ENCODE data around the gene CACNB4. TPM values are rescaled to one million over a fixed set of nuclear protein-coding genes. Genes with fewer than 3 reads are reported as not detected.

The CACNB4 gene
- polyA plus RNA-seq, 2 of the 4 experiments (the other 2 are of a cell fraction) = 0.25 to 0.53 TPM

- ChIA-PET CTCF (no interaction called here), POLR2A (no interaction called here)
- ATAC-seq = no peak
Measured at GRCh38 chr2:152132306-152132705, 33.5 kb upstream of the CACNB4 start.

GRCh38 chr2:152127628-152128027 is 28.8 kb upstream of the CACNB4 start:
- FAIRE-seq (no peak), DNase-seq (ENCODE audit: low read depth in 1 of 2, low spot score in 1 of 2) (no peak), ATAC-seq (no peak)
- Histone ChIP-seq H3K4me2 (no peak overlapping the region), H3K9me3 (no peaks in the 10 kb centered on the region), H3K4me1 (peaks cover 7% of the 10 kb centered on the region; the same call in 2 of the 3 replicates), H3K27ac (no peak overlapping the region), H3K4me3 (no peak overlapping the region)
- CTCF ChIA-PET = no interaction called here
- no peak for TF ChIP-seq HOXA7 (CRISPR knock-in tag; IDR thresholded peaks at IDR 0.05)
- TF ChIP-seq GATA3 (IDR thresholded peaks at IDR 0.05; ENCODE audit: borderline replicate concordance) = no peak
- TF ChIP-seq RAD21 (conservative IDR thresholded peaks at IDR 0.05 in 1 of 2, IDR thresholded peaks at IDR 0.05 in 1 of 2) = no peak
- TF ChIP-seq ATOH8 (CRISPR knock-in tag; IDR thresholded peaks at IDR 0.05; ENCODE audit: low read depth) = no peak
- TF ChIP-seq FOSB (CRISPR knock-in tag; IDR thresholded peaks at IDR 0.05) = no peak
- no peak for TF ChIP-seq TP53 (CRISPR knock-in tag; IDR thresholded peaks at IDR 0.05)
- POLR2A ChIA-PET = no interaction called here

More at GRCh38 chr2:152132306-152132705, 33.5 kb upstream of the CACNB4 start:
- DNase-seq (ENCODE audit: low read depth in 1 of 2, low spot score in 1 of 2) (no peak), FAIRE-seq (no peak)
- no peak overlapping the region for H3K27ac ChIP-seq
- H3K9me3 ChIP-seq = no peaks in the 10 kb centered on the region
- peaks cover 33% of the 10 kb centered on the region for H3K4me1 ChIP-seq
- TF ChIP-seq RAD21 (conservative IDR thresholded peaks at IDR 0.05 in 1 of 2, IDR thresholded peaks at IDR 0.05 in 1 of 2) (no peak), FOSB (CRISPR knock-in tag; IDR thresholded peaks at IDR 0.05) (no peak), HOXA7 (CRISPR knock-in tag; IDR thresholded peaks at IDR 0.05) (no peak), CHD4 (IDR thresholded peaks at IDR 0.05; ENCODE audit: borderline replicate concordance) (no peak), GATA3 (IDR thresholded peaks at IDR 0.05; ENCODE audit: borderline replicate concordance) (0 out of 2 replicates have a peak, but pooled peaks have one; percentile 42), RARB (CRISPR knock-in tag; IDR thresholded peaks at IDR 0.05) (no peak)
- WGBS (ENCODE audit: missing lambda C conversion rate) = 5% methylated on average over 1 of the region's 1 CpG
- H3K4me3 ChIP-seq = no peak overlapping the region
- H3K4me2 ChIP-seq = peak overlapping the region; percentile 42; the same call in 2 of the 3 replicates

GRCh38 chr2:152126664-152127063 is 27.8 kb upstream of the CACNB4 start:
- POLR2A ChIA-PET = no interaction called here
- CTCF ChIA-PET = no interaction called here
- WGBS (ENCODE audit: missing lambda C conversion rate) = 95% methylated on average over 4 of the region's 4 CpGs
- ATAC-seq (no peak), FAIRE-seq (no peak), DNase-seq (ENCODE audit: low read depth in 1 of 2, low spot score in 1 of 2) (peak in 1 of 2 experiments; percentile 32)
- no peaks in the 10 kb centered on the region for H3K9me3 ChIP-seq
- no peak overlapping the region for H3K27ac ChIP-seq
- H3K4me3 ChIP-seq = no peak overlapping the region
- TF ChIP-seq HES2 (IDR thresholded peaks at IDR 0.05) = no peak
- no peaks in the 10 kb centered on the region for H3K4me1 ChIP-seq
- no peak overlapping the region for H3K4me2 ChIP-seq

- ChIA-PET CTCF (interaction anchor here (0.6 to 1.4 kb wide), 2 partner anchors 9 to 412 kb away, joined by 3 to 8 read pairs; no protein-coding TSS in a partner anchor), POLR2A (no interaction called here)
- no peak overlapping the region for H3K4me3 ChIP-seq
- DNase-seq (ENCODE audit: low read depth in 1 of 2, low spot score in 1 of 2) (no peak), ATAC-seq (no peak), FAIRE-seq (no peak)
- TF ChIP-seq POLR2AphosphoS2 (conservative IDR thresholded peaks at IDR 0.05; ENCODE audit: low read length) = no peak
- no peak for TF ChIP-seq HEYL (CRISPR knock-in tag; IDR thresholded peaks at IDR 0.05)
- TF ChIP-seq RCOR1 (IDR thresholded peaks at IDR 0.05; ENCODE audit: low read depth, low read length) = no peak
- TF ChIP-seq HOXB5 (CRISPR knock-in tag; IDR thresholded peaks at IDR 0.05) = no peak
- TF ChIP-seq CEBPB (IDR thresholded peaks at IDR 0.05) = no peak
- TF ChIP-seq ATOH8 (CRISPR knock-in tag; IDR thresholded peaks at IDR 0.05; ENCODE audit: low read depth) = no peak
- no peak for TF ChIP-seq POLR2A (IDR thresholded peaks at IDR 0.05; ENCODE audit: low read length)
- TF ChIP-seq FOSL2 (IDR thresholded peaks at IDR 0.05) = no peak
- no peak for TF ChIP-seq FOSL2 (CRISPR knock-in tag; IDR thresholded peaks at IDR 0.05)
- no peak for TF ChIP-seq CBX2 (IDR thresholded peaks at IDR 0.05; ENCODE audit: borderline replicate concordance, low read depth)
- 87% methylated on average over 2 of the region's 2 CpGs for WGBS (ENCODE audit: missing lambda C conversion rate)
- no peaks in the 10 kb centered on the region for H3K4me1 ChIP-seq
- H3K9me3 ChIP-seq = no peaks in the 10 kb centered on the region
- no peak overlapping the region for H3K4me2 ChIP-seq
- no peak overlapping the region for H3K27ac ChIP-seq
Measured at GRCh38 chr2:152122161-152122560, 23.3 kb upstream of the CACNB4 start.
